Measurements from ENCODE around the gene TLCD4. TPM values are rescaled to one million over a fixed set of nuclear protein-coding genes. Genes with fewer than 3 reads are reported as not detected.

TLCD4 gene
- total RNA-seq, 1 experiment from 2014 or later = 2.9 TPM

DNA sequence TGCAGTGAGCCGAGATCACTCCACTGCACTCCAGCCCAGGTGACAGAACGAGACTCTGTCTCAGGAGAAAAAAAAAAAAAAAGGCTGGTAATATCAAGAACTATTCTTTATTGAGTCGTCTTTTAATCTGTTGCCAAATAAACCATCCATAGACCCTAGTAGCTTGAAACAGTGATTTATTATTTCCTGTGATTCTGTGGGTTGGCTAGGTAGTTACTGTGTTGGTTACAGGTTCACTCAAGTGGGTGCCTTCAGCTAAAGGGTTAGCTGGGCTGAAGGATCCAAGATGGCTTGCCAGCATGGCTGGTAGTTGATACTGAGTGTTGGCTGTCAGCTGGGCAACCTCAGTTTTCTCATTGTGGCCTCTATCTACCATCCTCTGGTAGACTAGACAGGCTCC lies 9.2 kb downstream of the TLCD4 start:
- H3K4me3 ChIP-seq (ENCODE audit: low read depth in 2 of 2, low read length in 2 of 2) = no peak overlapping the region
- DNase-seq (ENCODE audit: low read depth, low spot score) (no peak), ATAC-seq (no peak)
- H3K27ac ChIP-seq (ENCODE audit: low read length) = no peak overlapping the region
- TF ChIP-seq SIN3A (IDR thresholded peaks at IDR 0.05; ENCODE audit: borderline replicate concordance, insufficient read depth, low read depth, low read length) (no peak), POLR2AphosphoS5 (IDR thresholded peaks at IDR 0.05; ENCODE audit: low read depth, low read length) (no peak), REST (IDR thresholded peaks at IDR 0.05; ENCODE audit: insufficient read depth in 1 of 2, low read depth in 2 of 2, low read length in 1 of 2) (no peak), CTCF (IDR thresholded peaks at IDR 0.05) (no peak), TCF7L2 (IDR thresholded peaks at IDR 0.05; ENCODE audit: low read depth, low read length) (no peak)
- in situ Hi-C loops (cut with HindIII; ENCODE audit: low pct_unique_long_range_greater_than_20kb, low sequenced_read_pairs) (no loop called here), intact Hi-C loops (cut with micrococcal nuclease; ENCODE audit: unreplicated experiment) (no loop called here)
- ChIA-PET CTCF (no interaction called here), POLR2A (no interaction called here)
- no peaks in the 10 kb centered on the region for H3K9me3 ChIP-seq (ENCODE audit: control insufficient read depth, insufficient read depth, low read depth, low read length)
- no peaks in the 10 kb centered on the region for H3K27me3 ChIP-seq (ENCODE audit: control insufficient read depth, insufficient read depth, low read length)
- no peaks in the 10 kb centered on the region for H3K36me3 ChIP-seq (ENCODE audit: control insufficient read depth, insufficient read depth, low read length)
- no TSS peak for BruUV-seq (replicated peaks)
- H3K4me1 ChIP-seq (ENCODE audit: control insufficient read depth, insufficient read depth, low read length) = no peaks in the 10 kb centered on the region

GRCh38 chr1:95126846-95127245 lies 9.7 kb downstream of the TLCD4 start:
- no peak for TF ChIP-seq REST (IDR thresholded peaks at IDR 0.05; ENCODE audit: insufficient read depth in 1 of 2, low read depth in 2 of 2, low read length in 1 of 2)
- TF ChIP-seq CTCF (IDR thresholded peaks at IDR 0.05) = no peak
- TF ChIP-seq SIN3A (IDR thresholded peaks at IDR 0.05; ENCODE audit: borderline replicate concordance, insufficient read depth, low read depth, low read length) = no peak
- TF ChIP-seq POLR2AphosphoS5 (IDR thresholded peaks at IDR 0.05; ENCODE audit: low read depth, low read length) = no peak
- TF ChIP-seq TCF7L2 (IDR thresholded peaks at IDR 0.05; ENCODE audit: low read depth, low read length) = no peak
- POLR2A ChIA-PET = no interaction called here
- Histone ChIP-seq H3K27ac (ENCODE audit: low read length) (no peak overlapping the region), H3K36me3 (ENCODE audit: control insufficient read depth, insufficient read depth, low read length) (no peaks in the 10 kb centered on the region), H3K9me3 (ENCODE audit: control insufficient read depth, insufficient read depth, low read depth, low read length) (no peaks in the 10 kb centered on the region), H3K4me3 (ENCODE audit: low read depth in 2 of 2, low read length in 2 of 2) (no peak overlapping the region), H3K4me1 (ENCODE audit: control insufficient read depth, insufficient read depth, low read length) (no peaks in the 10 kb centered on the region), H3K27me3 (ENCODE audit: control insufficient read depth, insufficient read depth, low read length) (no peaks in the 10 kb centered on the region)
- BruUV-seq (replicated peaks) = no TSS peak
- CTCF ChIA-PET = no interaction called here
- intact Hi-C loops (cut with micrococcal nuclease; ENCODE audit: unreplicated experiment) = no loop called here
- no peak for ATAC-seq
- in situ Hi-C loops (cut with HindIII; ENCODE audit: low pct_unique_long_range_greater_than_20kb, low sequenced_read_pairs) = no loop called here
- no peak for DNase-seq (ENCODE audit: low read depth, low spot score)
